Naive thymus-derived CD4-positive, alpha-beta T cell (primary cell): ENCODE data around the gene TWSG1. TPM values are rescaled to one million over a fixed set of nuclear protein-coding genes. Genes with fewer than 3 reads are reported as not detected.
"Not testable (repeated sequence)": the region's sequence is repeated elsewhere in the genome, so short reads cannot be mapped to it uniquely, and the experiment has no call there.

Source experiments
- ATAC-seq: fragments of 150-1000 bp; cut with Tn5 transposase; 2 replicates; pipeline ENCODE4 v1.10.0; 2021; ENCODE audit warnings: mild to moderate bottlenecking, moderate library complexity
- CTCF ChIA-PET: fragments of 350-600 bp; sonication (Branson Sonifier 250); formaldehyde crosslinking; loops from one replicate; lab custom pipeline; 2021; ENCODE audit warnings: antibody characterized with exemption; lab: Charles Lee
- POLR2A ChIA-PET: fragments of 350-600 bp; sonication (Branson Sonifier 250); formaldehyde crosslinking; loops from one replicate; lab custom pipeline; 2021; ENCODE audit warnings: antibody characterized with exemption, inconsistent platforms; lab: Charles Lee
- DNase-seq, 9 donors: peaks; one replicate each; pipeline versions ENCODE4 v3.0.0 to v3.0.0-alpha.2; 2020 to 2022; ENCODE audit warnings: mixed read lengths in 1 of 9
- H3K27ac ChIP-seq: one replicate; pipeline ENCODE4 v1.7.0; 2013; ENCODE audit warnings: mild to moderate bottlenecking, low read depth, low read length, moderate library complexity
- H3K27me3 ChIP-seq, 2 donors: one replicate each; pipeline ENCODE4 v1.7.0; 2013; ENCODE audit warnings: low read length in 2 of 2, mild to moderate bottlenecking in 2 of 2, moderate library complexity in 2 of 2; ENCODE audit not compliant: control insufficient read depth in 2 of 2, insufficient read depth in 2 of 2
- H3K36me3 ChIP-seq, 3 experiments: 1 replicate in 2 of 3; 2 replicates in 1 of 3; pipeline ENCODE4 v1.7.0; 2013; ENCODE audit warnings: low read length in 3 of 3, mild to moderate bottlenecking in 3 of 3, moderate library complexity in 1 of 3; ENCODE audit not compliant: insufficient read depth in 3 of 3, control insufficient read depth in 2 of 3
- H3K4me1 ChIP-seq, 2 donors: one replicate each; pipeline ENCODE4 v1.7.0; 2013; ENCODE audit warnings: low read length in 2 of 2, mild to moderate bottlenecking in 2 of 2, moderate library complexity in 1 of 2; ENCODE audit not compliant: control insufficient read depth in 2 of 2, insufficient read depth in 2 of 2
- H3K4me3 ChIP-seq: 2 replicates; pipeline ENCODE4 v1.7.0; 2013; ENCODE audit warnings: mild to moderate bottlenecking, low read length
- H3K9me3 ChIP-seq, 3 experiments: 1 replicate in 2 of 3; 2 replicates in 1 of 3; pipeline ENCODE4 v1.7.0; 2013; ENCODE audit warnings: low read length in 3 of 3; ENCODE audit not compliant: control insufficient read depth in 2 of 3
- H3K27ac Mint-ChIP-seq, 9 donors: one replicate each; pipeline ENCODE4 v1.8.0; 2020 to 2022; ENCODE audit warnings: mixed read lengths in 9 of 9, mild to moderate bottlenecking in 8 of 9, moderate library complexity in 5 of 9, inconsistent platforms in 2 of 9
- H3K27me3 Mint-ChIP-seq, 5 donors: one replicate each; pipeline ENCODE4 v1.8.0; 2021 to 2022; ENCODE audit warnings: mixed read lengths in 5 of 5, mild to moderate bottlenecking in 1 of 5
- H3K36me3 Mint-ChIP-seq, 5 donors: one replicate each; pipeline ENCODE4 v1.8.0; 2020 to 2022; ENCODE audit warnings: mixed read lengths in 5 of 5, mild to moderate bottlenecking in 3 of 5, inconsistent platforms in 1 of 5
- H3K4me1 Mint-ChIP-seq, 7 donors: one replicate each; pipeline ENCODE4 v1.8.0; 2020 to 2022; ENCODE audit warnings: mixed read lengths in 7 of 7, mild to moderate bottlenecking in 3 of 7, inconsistent platforms in 1 of 7
- H3K4me3 Mint-ChIP-seq, 10 donors: one replicate each; pipeline ENCODE4 v1.8.0; 2020 to 2022; ENCODE audit warnings: mild to moderate bottlenecking in 10 of 10, mixed read lengths in 10 of 10, moderate library complexity in 6 of 10, inconsistent platforms in 2 of 10
- H3K9me3 Mint-ChIP-seq, 11 donors: one replicate each; pipeline ENCODE4 v1.8.0; 2020 to 2022; ENCODE audit warnings: mixed read lengths in 11 of 11, mild to moderate bottlenecking in 4 of 11, inconsistent platforms in 1 of 11, moderate library complexity in 1 of 11
- intact Hi-C, 2 donors: fragments of 100-400 bp; cut with micrococcal nuclease; formaldehyde crosslinking; loops; one replicate each; pipeline ENCODE4 v1.15.1; 2023
- polyA plus RNA-seq, 2 donors: library from polyadenylated mRNA; unstranded; fragments of 300-500 nt; fragmentation: Illumina TruSeq; gene quantifications; one replicate each; pipeline ENCODE4 v1.2.3, GENCODE V29; 2021
- total RNA-seq, 6 experiments: library from RNA in 5 of 6; stranded (reverse) in 5 of 6; gene quantifications; 1 replicate in 5 of 6; 2 replicates in 1 of 6; pipeline ENCODE4 v1.2.3 and lab custom pipeline; 2021 to 2026

Gene TWSG1
- total and polyA plus RNA-seq, 7 experiments from 2014 or later, result 2.4 to 7.6 (median 5.0) TPM

DNA sequence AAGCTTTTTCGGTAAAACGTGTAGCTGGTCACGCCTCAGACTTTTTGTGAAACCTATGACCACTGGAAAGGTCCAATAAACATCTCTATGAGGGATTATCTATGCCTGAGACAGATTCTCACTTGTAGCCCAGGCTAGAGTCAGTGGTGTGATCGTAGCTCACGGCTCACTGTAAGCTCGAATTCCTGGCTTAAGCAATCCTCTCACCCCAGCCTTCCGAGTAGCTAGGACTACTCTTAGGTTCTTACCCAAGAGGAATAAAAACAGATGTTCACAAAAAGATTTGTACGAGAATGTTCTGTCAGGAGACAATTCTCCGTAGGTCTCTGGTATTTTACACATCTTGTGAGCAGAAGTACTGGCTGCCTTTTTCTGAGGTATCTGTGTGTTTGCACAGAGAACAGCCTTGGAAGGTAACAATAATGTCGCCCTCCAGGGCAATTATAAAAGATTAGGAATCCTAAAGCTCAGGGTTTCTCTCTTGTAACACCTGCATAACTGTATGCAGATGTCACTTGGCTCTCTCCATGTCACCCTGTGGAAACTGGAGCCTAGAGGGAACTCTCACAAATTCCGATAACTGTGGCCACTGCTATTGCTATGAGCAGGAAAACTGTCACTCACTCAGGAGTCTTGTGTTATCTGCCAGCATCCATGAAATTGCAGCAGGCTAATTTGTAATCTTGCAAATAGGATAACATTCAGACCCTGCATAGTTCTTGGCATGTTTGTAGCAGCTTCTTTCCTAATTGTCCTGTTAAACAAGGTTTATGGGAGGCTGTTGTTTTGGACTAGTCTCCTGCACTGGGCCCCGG, 115.2 kb downstream of the TWSG1 start:
- ATAC-seq (no peak), DNase-seq (no peak)
- Histone ChIP-seq H3K36me3 (no peaks in the 10 kb centered on the region), H3K4me3 (no peak overlapping the region), H3K4me1 (peaks cover 0 to 6% of the 10 kb centered on the region in 2 donors), H3K27ac (no peak overlapping the region), H3K27me3 (no peaks in the 10 kb centered on the region), H3K9me3 (peaks cover 0 to 5% (median 0%) of the 10 kb centered on the region in 3 experiments)
- H3K4me3 Mint-ChIP-seq, result no peak overlapping the region
- H3K9me3 Mint-ChIP-seq, result peaks cover 0 to 39% (median 17%) of the 10 kb centered on the region in 11 donors
- intact Hi-C loops, result no loop called here
- H3K36me3 Mint-ChIP-seq, result peaks cover 2 to 14% (median 7%) of the 10 kb centered on the region in 5 donors
- CTCF ChIA-PET, result interaction anchor here (0.9 kb wide), 1 partner anchor 110 kb away, joined by 3 read pairs; no protein-coding TSS in a partner anchor
- H3K4me1 Mint-ChIP-seq, result peaks cover 0 to 7% (median 6%) of the 10 kb centered on the region in 7 donors
- POLR2A ChIA-PET, result no interaction called here
- peaks cover 5 to 16% (median 14%) of the 10 kb centered on the region in 5 donors for H3K27me3 Mint-ChIP-seq
- H3K27ac Mint-ChIP-seq, result no peak overlapping the region

DNA sequence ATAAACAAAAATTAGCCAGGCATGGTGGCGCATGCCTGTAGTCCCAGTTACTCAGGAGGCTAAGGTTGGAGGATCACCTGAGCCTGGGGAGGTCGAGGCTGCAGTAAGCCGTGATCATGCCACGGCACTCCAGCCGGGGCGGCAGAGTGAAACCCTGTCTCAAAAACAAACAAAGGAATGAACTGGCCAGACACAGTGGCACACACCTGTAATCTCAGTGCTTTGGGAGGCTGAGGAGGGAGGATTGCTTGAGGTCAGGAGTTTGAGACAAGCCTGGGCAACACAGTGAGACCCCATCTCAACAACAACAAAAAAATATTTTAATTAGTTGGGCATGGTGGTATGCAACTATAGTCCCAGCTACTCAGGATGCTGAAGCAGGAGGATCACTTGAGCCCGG, 116.3 kb downstream of the TWSG1 start:
- H3K27ac ChIP-seq, POLR2A ChIA-PET, H3K4me3 Mint-ChIP-seq, H3K27ac Mint-ChIP-seq, H3K36me3 ChIP-seq, H3K27me3 ChIP-seq, intact Hi-C loops, H3K4me1 Mint-ChIP-seq, H3K4me3 ChIP-seq, H3K4me1 ChIP-seq, ATAC-seq, DNase-seq: not testable (repeated sequence)
- Mint-ChIP-seq H3K27me3 (peaks cover 2 to 13% (median 6%) of the 10 kb centered on the region in 5 donors), H3K9me3 (peaks cover 0 to 43% (median 22%) of the 10 kb centered on the region in 11 donors), H3K36me3 (peaks cover 2 to 16% (median 11%) of the 10 kb centered on the region in 5 donors)
- CTCF ChIA-PET, result interaction anchor here (0.9 kb wide), 1 partner anchor 111 kb away, joined by 3 read pairs; no protein-coding TSS in a partner anchor
- peaks cover 0 to 11% (median 0%) of the 10 kb centered on the region in 3 experiments for H3K9me3 ChIP-seq

Other genes with a start within 250 kb of the TWSG1 start
- gene NDUFV2, start 232.1 kb upstream of the TWSG1 start, total RNA-seq, result 100 to 1,000 TPM; 127 to 198 (median 171) TPM
- gene NDUFV2, start 232.1 kb upstream of the TWSG1 start, polyA plus RNA-seq, result 100 to 1,000 TPM; 140 to 190 TPM
- 100 to 1,000 TPM in 4 of 5 experiments, 10 to 100 TPM in 1; 98.9 to 274 (median 204) TPM for gene ANKRD12, start 198.0 kb upstream of the TWSG1 start, total RNA-seq
- 10 to 100 TPM; 48.7 to 90.0 TPM for gene ANKRD12, start 198.0 kb upstream of the TWSG1 start, polyA plus RNA-seq
- gene RALBP1, start 140.7 kb downstream of the TWSG1 start, total RNA-seq, result 10 to 100 TPM; 20.3 to 47.8 (median 42.2) TPM
- gene RALBP1, start 140.7 kb downstream of the TWSG1 start, polyA plus RNA-seq, result 10 to 100 TPM; 31.5 to 40.0 TPM